Measurements from ENCODE around the gene CARS1.
"Not testable (repeated sequence)": the region's sequence is repeated elsewhere in the genome, so short reads cannot be mapped to it uniquely, and the experiment has no call there.

Gene CARS1

GRCh38 chr11:3089236-3090061 lies 32.2 kb upstream of the CARS1 start:
- DNase-seq (ENCODE audit: low read depth), result no peak

GRCh38 chr11:3088806-3089205 lies 31.6 kb upstream of the CARS1 start:
- DNase-seq (ENCODE audit: low read depth), result no peak

DNA sequence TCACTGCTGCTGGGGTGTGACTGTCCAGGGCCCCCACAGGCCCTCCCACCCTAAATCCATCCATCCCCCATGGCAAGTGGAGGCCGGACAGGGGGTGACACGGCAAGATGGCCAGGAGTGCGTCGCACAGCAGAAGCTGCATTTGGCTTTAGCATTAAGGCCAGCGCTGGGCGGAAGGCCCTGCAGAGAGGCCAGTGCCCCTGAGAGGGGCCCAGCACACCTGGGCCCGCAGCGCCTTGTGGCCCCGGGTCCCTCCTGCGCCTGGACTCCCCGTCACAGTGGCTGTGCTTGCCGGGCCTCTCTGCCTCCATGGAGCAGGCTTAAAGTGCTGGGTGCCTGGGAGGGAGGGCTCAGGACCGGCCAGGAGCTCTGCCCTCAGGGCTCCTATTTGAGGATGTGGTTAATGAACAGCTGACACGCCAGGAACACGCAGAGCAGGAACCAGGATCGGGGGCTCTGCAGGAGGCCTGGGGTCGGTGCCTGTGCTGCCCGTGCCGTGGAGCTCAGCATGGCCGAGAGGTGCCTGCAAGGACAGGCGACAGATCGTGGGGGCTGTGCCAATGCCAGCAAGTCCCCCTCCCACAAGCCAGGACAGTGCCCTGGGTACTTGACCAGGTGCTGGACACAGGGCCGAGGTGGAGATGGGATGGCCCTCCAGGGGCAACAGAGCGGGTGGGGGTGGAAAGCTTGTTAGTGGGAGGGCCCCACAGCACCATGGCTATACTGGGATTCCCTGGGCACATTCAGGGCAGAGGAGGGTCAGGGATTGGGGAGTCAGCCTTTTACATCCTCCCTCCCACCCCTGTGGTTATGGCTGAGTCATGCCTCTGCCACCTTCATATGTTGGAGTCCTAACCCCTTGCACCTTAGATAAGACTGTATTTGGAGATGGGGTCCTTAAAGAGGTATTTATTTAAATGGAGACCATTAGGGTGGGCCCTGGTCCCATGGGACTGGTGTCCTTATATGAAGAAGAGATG lies 30.9 kb upstream of the CARS1 start:
- peak; percentile 52 for DNase-seq (ENCODE audit: low read depth)

DNA sequence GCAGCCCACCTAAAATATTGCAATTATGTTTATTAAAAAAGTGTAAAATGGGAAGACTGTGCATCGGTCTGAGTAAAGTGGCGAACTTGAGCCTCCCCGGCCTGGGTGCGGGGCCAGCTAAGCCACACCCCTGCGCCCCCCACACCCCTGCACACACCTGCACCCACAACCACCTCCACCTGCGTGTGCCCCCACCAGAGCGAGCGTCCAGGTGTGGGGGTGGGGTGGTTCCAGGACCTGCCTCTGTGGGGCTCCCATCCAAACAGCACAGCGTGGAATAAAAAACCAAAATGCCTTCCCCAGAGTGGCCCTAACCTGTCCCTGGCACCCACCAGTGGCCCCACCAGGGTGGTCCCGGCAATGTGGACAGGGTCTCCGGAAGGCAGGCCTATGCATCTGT lies 30.1 kb upstream of the CARS1 start:
- DNase-seq (ENCODE audit: low read depth), result no peak

DNA sequence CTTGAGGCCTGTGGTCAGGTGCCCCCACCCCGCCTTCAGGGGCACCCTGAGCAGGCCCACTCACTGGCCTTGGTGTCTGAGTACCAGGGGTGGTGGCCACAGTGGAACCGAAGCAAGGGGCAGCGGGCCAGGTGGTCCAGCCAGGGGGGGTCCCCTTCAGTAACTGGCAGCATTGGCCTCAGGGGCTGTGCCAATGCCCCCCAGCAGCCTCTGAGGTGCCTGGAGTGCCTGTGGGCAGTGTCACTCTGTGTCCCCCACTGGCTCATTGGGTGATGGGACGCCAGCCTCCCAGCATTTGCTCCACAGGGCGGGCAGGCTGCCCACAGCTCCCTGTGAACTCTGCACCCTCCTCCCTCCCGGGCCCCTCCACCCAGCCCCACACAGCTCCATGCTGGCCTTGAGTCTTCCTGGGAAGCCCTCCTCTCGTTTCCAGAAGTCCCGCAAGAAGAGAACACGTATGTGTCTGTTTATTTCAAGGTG lies 29.5 kb upstream of the CARS1 start:
- DNase-seq (ENCODE audit: low read depth), result no peak

GRCh38 chr11:3086114-3086513 lies 28.9 kb upstream of the CARS1 start:
- no peak for DNase-seq (ENCODE audit: low read depth)

DNA sequence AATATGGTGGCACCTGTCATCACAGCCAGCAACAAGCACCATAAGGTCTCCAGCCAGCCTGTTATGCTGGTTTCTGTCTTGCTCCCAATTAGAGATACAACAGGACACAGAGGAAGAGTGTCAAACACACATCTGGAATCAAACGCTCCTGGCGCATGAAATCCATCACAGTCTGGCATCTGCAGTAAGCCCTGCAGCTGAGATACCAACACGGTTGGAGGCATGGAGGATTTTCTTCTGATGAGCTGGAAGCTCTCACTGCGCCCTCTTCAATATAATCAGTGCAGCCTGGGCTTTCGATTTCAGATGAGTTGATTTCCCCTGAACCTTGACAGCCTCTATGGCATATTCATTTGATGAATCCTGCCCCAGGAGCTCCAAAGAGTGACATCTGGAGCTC lies 27.8 kb upstream of the CARS1 start:
- DNase-seq (ENCODE audit: low read depth), result peak; percentile 35

- DNase-seq (ENCODE audit: low read depth), result no peak
Observed at GRCh38 chr11:3083321-3083720, 26.1 kb upstream of the CARS1 start.

DNA sequence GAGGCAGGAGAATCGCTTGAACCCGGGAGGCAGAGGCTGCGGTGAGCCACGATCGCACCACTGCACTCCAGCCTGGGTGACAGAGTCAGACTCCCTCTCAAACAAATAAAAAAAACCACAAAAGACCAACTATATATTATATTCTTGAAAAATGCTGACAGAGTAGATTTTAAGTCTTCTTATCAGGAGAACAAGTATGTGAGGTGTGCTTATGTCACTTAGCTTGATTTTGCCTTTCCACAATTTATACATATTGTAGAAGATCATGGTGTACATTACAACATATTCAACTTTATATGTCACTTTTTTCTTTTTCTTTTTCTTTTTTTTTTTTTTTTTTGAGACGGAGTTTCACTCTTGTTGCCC lies 24.1 kb upstream of the CARS1 start:
- no peak for DNase-seq (ENCODE audit: low read depth)

DNA sequence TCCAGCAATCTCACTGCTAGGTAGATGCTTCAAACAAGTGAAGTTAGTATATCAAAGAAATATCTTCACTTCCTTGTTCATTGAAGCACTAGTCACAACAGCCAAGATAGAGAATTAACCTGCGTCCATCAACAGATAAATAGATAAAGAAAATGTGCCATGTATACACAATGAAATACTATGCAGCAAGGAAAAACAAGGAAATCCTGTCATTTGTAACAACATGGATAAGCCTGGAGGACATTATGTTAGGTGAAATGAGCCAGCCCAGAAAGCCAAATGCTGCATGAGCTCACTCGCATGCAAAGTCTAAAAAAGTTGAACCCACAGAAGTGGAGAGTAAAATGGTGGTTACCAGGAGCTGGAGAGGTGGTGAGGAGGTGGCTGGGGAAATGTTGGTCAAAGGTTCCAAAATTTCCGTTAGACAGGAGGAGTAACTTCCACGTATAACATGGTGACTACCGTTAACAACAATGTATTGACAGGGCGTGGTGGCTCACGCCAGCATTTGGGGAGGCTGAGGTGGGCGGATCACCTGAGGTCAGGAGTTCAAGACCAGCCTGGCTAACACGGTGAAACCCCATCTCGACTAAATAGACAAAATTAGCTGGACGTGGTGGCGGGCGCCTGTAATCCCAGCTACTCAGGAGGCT lies 23.6 kb upstream of the CARS1 start:
- no peak for DNase-seq (ENCODE audit: low read depth)

DNA sequence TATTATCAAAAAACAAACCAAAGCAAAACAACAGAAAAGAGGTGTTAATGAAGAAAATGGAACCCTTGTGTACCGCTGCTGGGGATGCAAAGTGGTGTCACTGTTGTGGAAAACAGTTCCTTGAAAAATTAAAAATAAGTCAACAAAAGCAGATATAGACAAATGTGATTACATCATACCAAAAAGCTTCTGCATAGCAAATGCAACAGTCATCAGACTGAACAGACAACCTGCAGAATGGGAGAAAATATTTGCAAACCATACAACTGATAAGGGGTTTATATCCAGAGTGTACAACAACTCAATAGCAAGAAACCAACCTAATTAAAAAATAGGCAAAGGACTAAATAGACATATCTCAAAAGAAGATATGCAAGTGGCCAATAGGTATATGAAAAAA lies 22.9 kb upstream of the CARS1 start:
- DNase-seq (ENCODE audit: low read depth), result no peak

- DNase-seq (ENCODE audit: low read depth), result no peak
Observed at GRCh38 chr11:3077846-3078440, 20.7 kb upstream of the CARS1 start.

DNA sequence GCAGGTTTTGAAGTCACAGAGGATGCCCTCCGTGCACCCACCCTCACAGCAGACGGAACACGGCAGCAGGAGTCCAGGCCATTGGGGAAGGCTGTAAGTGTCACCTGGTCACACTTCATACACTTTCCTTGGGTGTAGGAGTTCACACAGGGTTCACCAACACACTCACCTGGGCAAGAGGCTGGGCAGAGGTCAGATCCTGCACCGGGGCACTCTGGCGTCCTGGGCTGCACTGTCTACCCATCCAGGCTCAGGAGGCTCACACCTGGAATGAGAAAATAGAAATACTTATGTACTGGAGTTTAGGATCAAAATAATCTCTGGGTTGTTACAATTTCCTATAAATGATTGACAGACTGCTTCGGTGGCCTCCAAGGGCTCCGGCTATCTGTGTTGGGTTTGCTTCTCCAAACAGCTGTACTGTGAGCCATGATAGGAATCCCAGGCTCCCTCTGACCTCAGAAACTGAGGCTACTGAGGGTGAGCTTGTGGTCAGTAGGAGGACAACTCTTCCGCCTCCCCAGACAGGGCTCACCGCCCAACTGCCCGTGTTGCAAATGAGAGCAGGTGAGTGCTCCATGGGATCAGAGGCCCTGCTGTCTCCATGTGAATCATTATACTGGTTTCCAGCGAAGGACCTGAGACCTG lies 20.1 kb upstream of the CARS1 start:
- DNase-seq (ENCODE audit: low read depth), result no peak

GRCh38 chr11:3074912-3075589 lies 17.8 kb upstream of the CARS1 start:
- no peak for DNase-seq (ENCODE audit: low read depth)

GRCh38 chr11:3073029-3073435 lies 15.8 kb upstream of the CARS1 start:
- DNase-seq (ENCODE audit: low read depth), result peak; percentile 32

GRCh38 chr11:3069425-3069824 lies 12.2 kb upstream of the CARS1 start:
- DNase-seq (ENCODE audit: low read depth), result no peak

DNA sequence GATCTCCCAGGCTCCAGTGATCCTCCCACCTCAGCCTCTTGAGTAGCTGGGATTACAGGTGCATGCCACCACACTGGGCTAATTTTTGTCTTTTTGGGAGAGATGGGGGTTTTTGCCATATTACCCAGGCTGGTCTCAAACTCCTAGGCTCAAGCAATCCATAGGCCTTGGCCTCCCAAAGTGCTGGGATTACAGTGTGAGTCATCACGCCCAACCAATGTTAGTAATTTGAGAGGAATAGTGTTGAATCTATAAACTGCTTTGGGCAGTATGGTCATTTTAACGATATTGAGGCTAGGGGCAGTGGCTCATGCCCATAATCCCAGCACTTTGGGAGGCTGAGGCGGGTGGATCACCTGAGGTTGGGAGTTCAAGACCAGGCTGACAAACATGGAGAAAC lies 9.1 kb upstream of the CARS1 start:
- DNase-seq (ENCODE audit: low read depth), result peak; percentile 33

DNA sequence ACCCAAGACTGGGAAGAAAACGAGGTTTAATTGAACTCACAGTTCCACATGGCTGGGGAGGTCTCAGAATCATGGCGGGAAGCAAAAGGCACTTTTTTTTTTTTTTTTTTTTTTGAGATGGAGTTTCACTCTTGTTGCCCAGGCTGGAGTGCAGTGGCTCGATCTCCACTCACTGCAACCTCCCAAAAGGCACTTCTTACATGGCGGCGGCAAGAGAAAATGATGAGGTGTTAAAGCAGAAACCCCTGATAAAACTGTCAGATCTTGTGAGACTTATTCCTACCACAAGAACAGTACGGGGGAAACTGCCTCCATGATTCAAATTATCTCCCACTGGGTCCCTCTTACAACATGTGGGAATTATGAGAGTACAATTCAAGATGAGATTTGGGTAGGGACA lies 7.5 kb upstream of the CARS1 start:
- not testable (repeated sequence) for DNase-seq (ENCODE audit: low read depth)

GRCh38 chr11:3063876-3064275 lies 6.7 kb upstream of the CARS1 start:
- peak; percentile 52 for DNase-seq (ENCODE audit: low read depth)

- DNase-seq (ENCODE audit: low read depth), result not testable (repeated sequence)
Observed at GRCh38 chr11:3063432-3063831, 6.2 kb upstream of the CARS1 start.
